DMS53 treated with DMSO at 0.1 percent for 48 hours (cell line): ENCODE measurements around the gene ARHGEF4.

Source experiments
- DNase-seq: peaks from one replicate; lab custom pipeline; 2025; ENCODE audit not compliant: unreplicated experiment; lab: John Stamatoyannopoulos, UW

Gene ARHGEF4

DNA sequence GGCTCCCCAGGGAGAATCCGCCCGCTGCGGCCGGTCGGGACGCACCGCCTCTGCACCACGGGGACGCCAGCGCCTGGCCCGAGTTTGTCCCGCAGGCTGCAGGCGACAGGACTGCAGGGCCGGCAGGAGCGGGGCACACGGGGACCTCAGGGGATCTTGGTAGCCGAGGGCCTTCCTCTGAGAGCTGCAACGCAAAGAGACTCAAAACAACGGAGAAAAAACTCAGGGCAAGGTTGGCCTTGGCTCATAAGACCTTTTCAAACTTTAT lies 79.7 kb downstream of the ARHGEF4 start:
- DNase-seq = no peak

DNA sequence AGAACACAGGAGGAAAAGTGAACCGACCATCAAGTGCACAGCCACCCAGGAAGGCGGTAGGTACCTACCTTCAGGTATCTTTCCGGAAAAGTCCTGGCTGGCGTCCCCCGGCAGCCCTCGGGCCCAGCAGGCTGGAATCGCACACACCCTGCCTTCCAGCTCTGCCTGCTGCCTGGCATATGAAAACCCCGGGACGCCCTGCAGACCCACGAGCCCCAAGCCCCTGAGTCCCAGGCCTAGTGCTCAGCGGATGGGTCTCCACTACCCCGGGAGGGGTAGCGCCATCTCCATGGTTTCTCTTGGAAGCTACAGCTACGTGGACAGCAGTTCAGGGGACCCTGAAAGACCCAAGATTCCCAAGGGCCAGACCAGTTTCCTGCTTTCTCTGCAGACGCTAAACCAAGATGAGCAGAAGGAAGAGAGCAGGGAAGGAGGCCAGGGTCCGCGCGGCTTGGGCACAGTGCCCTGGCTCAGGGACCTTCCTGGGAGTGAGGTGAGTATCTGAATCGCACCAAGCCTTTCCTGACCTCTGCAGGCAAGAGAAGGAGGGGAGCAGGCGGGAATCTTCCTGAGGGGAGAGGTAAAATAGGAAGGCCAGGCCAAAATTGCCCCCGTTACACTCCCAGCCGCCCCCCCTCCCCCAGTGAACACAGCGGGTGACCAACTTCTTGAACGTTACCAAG lies 80.4 kb downstream of the ARHGEF4 start:
- DNase-seq = no peak

DNA sequence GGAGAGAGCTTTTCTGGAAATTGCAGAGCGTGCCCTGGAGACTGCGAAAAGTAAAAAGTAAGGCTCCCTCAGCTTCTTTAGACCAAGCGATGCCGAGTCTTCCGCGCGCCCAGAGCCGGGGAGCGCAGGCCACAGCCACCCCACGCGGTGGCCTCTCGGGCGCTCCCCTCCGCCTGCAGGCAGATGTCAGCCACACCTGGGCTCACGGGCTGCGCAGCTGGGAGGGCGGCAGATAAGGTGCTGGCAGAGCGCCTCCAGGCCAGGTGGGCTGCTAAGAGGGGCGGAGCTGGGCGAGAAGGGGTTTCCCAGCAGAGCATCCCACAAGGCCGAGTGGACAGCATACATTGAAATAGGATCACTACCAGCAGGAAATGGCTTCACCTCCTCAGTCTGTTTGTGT lies 81.7 kb downstream of the ARHGEF4 start:
- no peak for DNase-seq

DNA sequence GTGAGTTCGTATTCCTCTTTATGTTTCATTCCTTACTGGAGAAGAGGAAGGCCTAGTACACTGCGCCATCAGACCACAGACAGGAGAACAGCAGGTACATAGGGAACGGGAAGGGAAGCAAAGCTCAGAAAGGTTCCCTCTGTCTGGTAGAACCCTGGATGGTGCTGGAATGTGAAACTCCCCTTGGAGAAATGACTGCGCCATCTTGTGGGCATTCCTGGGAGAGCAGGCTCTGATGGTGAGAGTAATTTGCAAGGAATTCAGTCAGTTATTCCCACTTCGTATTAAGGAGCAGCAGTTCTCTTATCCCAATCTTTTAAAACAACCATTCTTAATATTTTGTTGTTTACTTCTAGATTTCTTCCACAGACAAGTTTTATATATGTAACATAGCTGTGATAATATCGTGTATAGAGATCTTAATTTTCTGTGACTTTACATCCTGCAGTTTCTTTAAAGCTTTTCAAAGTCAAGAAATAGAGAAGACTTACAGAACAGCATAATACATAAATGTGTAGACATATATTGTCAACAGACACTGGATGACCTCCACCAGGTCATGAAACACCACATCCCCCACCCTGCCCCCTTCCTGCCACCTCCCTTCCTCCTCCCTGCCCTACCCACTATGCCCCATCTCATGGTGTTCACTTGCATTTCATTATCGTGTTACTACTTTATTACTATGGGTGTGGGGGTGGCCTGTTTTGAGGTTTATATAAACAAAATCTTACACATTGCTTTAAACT lies 83.9 kb downstream of the ARHGEF4 start:
- peak; percentile 23 for DNase-seq

DNA sequence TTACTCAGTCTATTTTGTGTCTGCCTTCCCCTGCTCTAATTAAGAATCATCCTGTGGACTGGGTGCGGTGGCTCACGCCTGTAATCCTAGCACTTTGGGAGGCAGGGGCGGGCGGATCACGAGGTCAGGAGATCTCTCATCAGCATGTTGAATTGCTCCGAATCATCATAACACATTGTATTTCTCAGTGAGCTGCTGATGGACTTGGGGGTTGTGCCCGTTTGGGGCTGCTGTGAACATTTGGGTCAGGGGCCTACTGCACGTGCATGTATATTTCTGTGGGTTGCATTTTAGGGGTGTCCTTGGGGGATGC lies 84.4 kb downstream of the ARHGEF4 start:
- DNase-seq = no peak

DNA sequence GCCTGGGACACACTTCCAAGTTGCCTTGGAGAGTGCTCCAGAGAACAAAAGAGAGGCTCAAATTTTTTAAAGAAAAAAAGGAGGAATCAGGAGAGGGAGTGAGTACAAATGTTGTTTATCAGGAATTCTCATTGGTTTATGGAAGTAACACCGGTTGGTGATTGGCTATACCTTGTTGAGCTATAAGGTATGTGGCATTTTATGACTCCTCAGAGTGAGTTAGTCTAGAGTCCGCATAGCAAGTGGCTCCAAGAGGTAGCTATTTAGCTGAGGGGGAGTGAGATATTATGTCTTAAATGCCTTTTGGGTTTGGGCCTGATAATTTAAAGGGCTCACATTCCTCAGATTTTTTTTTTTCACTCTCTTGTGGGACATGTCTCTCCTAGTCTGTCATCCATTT lies 85.7 kb downstream of the ARHGEF4 start:
- no peak for DNase-seq

DNA sequence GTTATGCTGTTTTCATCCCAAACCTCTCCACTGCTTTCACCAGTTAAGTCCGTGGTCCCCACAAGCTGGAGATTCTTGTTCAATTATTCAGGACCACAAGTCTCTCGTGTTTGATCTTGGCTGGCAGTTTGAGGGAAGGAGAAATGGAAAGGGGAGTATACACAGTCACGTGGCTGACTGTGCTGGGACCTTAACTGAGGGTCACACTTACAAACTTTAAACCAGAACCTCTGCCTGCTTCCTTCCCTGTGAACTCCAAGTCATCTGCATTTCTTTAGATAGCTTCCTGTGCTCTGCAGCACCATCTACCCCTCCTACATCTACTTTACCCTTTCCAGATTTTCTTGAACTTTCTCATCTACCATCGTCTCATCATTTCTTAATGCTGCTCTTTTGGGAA lies 91.7 kb downstream of the ARHGEF4 start:
- no peak for DNase-seq

DNA sequence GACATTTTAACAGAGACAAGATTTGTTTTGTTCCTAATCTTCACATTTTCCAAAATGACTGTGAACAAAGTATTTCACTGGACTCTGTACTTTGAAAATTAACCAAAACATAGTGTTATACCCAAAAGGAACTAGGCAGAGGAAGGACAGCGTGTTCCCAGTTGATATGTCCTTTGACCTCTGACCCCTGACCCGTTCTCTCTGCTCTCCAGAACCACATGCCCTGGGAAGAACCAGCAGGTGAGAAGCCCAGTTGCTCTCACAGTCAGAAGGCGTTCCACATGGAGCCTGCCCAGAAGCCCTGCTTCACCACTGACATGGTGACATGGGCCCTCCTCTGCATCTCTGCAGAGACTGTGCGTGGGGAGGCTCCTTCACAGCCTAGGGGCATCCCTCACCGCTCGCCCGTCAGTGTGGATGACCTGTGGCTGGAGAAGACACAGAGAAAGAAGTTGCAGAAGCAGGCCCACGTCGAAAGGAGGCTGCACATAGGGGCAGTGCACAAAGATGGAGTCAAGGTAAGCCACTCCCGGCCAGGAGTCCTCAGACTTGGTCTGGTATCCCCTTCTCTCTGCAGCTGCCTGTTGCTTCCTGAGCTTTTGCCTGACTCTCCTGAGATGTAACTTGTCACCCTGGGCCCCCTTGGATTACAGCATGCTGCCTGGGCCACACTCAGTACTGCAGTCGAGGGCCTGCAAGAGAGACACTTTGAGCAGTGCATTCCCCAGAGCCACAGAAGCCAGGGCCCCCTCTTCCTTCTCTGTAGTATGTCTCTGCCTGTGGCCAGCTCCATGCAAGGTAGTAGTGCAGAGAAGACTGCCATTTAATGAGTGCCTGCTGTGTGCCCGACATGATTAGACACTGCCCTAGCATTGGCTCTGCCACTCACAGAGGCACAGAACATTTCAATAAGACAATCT lies 94.3 kb downstream of the ARHGEF4 start:
- no peak for DNase-seq

DNA sequence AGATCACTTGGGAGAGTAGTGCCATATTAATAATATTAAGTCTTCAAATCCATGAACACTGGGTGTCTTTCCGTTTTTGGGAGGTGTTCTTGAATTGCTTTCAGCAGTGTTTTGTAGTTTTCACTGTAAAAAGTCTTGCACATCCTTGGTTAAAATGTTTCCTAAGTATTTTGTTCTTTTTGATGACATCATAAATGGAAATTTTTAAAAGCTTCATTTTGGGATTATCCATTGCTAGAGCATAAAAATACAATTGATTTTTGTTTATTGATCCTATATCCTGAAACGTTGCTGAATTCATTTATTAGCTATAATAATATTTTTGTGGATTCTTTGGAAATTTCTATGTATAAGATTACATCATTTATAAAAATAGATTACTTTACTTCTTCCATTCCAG lies 96.8 kb downstream of the ARHGEF4 start:
- no peak for DNase-seq

DNA sequence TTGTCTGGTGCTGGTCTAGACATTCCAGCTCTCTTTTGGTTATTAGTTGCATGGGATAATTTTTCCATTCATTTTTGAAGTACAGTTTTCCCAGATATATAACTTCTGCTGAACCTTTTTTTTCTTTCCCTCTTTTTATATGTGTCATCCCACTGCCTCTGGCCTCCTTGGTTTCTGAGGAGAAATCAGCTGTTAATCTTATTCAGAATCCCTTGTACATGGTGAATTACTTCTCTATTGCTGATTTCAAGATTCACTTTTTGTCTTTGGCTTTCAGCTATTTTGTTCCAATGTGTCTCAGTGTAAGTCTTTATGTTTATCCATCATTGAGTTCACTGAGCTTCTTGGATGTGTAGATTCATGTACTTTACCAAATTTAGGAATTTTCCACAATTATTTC lies 99.7 kb downstream of the ARHGEF4 start:
- DNase-seq = no peak

DNA sequence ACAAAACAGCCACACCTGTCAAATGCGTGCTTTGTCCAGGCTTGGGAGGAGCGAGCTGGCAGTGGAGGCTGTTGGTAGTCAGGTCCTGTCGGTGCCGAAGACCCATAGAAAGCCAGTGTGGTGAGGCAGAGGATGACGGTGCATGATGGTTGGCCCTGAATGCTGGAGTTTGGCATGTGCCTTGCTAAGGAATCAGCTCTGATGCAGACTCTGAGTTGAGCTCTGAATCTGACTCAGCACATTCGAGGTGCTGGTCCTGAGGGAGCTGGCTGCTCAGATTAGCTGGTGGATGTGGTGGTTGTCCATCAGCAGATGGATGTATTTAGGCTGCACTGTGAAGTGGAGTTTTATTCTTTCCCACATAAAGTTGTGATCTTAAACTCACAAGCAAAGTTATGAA lies 111.3 kb downstream of the ARHGEF4 start:
- DNase-seq = no peak

DNA sequence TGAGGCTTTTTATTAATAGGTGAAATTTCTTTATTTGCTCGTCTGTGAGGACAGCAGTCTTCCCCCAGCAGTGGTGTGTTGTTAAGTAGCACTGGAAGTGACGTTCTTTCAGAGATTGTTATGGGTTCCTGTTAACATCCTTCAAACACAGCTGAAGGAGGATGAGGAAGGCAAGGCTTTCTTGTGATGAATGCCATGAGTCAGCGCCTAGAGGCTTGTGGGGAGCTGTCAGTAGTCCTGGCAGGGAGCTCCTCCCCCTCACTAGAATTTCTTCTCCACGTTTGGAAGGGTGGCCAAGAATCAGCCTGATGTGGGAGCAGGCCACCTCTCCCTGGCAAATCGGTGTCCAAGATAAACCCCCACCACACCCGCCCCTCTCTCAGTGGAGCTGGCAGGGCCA lies 113.2 kb downstream of the ARHGEF4 start:
- no peak for DNase-seq

DNA sequence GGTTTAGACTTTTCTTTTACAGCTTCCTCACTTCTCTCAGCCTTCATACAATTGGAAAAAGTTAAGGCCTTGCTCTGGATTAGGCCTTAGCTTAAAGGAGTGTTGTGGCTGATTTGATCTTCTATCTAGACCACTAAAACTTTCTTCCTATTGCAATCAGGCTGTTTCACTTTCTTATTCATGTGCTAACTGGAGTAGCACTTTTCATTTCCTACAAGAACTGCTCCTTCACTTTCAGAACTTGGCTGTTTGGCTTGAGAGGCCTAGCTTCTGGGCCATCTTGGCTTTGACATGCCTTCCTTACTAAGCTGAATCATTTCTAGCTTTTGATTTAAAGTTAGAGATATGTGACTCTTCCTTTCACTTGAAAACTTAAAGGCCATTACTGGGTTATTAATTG lies 114.3 kb downstream of the ARHGEF4 start:
- no peak for DNase-seq

DNA sequence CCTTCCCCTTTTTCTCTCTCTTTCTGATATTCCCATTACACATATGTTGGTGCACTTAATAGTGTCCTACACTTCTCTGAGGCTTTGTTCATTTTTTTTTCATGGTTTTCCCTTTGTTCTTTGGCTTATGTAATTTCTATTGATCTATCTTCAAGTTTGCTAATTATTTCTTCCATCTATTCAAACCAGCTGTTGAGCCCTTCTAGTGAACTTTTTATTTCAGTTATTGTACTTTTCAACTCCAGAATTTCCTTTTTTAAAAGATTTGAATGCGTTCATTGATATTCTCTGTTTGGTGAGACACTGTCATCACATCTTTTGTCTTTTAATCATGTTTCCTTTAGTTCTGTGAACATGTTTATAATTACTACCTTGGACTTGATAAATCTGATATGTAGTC lies 118.2 kb downstream of the ARHGEF4 start:
- DNase-seq = no peak

DNA sequence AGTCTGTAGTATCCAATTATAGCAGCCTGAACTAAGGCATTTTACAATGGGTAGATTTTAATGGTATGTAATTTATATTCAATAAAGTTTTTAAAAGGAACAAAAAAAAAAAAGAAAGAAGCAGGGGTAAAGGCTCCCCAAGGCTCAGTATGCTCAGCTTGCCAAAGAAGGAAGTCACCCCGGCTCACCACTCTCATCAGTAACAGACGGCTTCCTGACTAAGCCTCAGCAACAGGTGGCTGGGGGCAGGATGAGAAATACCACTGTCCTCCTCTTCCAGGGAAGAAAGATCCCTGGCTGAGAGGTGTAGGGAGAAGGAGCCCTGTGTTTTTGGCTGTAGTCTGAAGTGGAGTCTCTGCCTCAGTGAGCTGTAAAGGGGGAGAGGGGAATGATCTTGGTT lies 121.2 kb downstream of the ARHGEF4 start:
- no peak for DNase-seq

DNA sequence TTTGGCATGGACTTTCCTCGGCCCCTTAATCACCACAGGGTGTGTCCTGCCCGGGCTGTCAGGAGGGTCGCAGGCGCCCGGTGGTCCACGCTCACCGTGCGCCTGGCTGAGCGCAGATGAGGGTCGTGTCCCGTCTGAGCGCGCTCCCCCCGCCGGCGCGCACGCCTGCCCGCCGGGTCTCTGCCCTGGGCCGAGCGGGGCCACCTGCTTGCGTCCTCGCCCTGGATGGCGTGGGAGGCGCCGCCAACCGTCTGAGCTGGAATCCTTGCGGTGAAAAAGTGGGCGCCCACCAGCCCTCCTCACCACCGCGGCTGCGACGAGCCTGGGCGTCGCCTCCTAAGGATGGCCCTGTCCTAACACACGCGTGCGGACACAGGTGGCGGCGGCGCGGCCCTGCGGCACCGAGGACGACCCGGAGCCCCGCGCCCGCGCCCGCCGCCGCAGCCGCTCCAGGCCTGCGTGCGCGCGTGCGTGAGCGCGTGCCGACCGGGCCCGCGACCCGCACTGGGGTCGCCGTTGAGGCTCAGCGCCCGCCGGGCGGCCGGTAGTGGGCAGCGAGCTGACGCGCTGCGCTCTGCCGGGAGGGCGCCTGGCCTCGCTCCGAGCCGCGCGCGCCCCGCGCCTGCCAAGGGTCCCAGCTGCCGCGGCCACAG lies 126.6 kb downstream of the ARHGEF4 start:
- no peak for DNase-seq

DNA sequence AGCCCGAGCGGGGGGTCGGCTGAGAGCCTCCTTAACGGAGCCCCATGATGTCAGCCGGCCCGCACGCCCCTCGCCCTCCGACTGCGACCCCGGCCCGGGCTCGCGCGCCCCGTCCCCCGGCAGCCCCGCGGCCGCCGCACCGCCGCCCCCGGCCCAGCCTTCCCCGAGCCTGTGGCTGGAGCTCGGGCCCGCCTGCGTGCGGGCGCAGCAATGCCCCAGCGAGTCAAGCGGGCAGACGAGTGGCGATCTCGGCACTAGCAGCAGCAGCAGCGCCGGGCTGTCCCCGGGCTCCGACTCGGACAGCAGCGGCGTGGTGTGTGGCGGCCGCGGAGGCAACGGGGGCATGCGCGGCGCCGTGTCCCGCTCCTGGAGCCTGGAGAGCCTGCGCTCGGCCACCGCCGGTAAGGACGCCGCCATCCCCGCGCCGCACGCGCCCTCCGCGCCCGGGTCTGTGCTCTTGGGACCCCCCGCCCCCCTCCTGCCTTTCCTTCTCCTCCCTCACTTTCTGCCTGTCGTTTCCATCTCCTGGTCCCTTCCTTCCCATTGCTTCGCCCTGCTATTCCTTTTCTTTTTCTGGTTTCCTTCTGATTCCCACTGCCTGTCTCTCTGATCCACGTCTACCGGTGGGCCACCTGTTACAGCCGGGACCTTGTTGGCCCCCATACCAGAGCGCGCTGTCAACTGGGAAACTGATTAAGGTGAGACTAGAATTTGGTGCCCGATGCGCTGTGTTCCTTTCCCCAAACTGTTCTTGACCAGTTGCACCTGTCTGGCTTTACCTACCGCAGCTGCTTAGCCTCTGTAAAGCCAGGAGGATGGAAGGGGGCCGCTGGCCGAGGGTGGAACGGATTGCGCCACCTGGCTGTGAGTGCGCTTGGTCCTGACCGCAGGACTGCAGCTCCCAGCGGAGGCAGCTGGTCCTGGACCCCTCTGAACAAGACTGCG lies 127.4 kb downstream of the ARHGEF4 start:
- no peak for DNase-seq

DNA sequence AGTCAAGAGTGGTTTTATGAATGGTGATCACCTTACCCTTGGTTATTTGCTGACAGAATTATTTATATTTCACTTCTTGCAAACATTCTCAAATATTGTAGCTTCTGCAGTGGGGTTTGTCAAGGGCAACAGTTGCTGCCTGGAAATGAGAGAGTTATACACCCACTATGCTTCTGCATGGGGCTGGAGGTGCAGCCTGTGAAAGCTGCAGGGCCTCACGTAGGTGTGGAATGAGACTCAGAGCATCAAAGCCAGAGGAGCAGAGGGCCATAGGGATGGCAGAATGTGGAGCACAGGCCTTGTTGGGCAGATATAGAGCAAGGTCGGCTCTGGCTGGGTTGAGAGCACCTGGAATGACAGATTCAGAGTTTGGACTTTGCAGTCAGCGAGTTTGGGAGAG lies 128.2 kb downstream of the ARHGEF4 start:
- DNase-seq = no peak

DNA sequence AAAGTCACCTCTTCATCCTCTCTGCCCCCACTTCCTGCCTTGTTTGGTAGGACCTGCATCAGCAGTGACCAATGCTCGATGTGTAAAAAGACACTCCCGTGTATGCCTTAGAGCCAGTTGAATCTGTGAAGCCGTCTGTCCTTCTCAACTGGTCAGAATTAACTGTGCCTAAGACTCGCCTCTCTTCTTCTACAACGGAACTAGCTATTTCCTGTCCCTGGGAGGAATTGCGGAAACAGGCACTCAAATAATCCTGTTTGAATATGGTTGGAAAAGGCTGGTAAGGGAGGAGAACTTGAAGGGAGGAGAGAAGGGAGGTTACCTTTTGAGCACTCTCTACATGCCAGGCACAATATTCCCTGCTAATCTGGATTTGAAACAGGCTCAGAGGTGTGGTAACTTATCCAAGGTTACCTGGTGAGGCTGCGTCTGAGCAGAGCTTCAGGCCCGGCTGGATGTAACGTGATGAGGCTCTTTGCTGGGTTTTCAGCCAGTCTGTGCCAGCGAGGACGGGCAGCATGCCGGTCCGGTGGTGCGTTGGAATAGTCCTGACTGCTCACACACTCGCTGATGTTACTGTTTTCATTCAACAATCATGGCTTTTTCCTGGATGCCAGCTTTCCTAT lies 129.5 kb downstream of the ARHGEF4 start:
- DNase-seq = no peak

DNA sequence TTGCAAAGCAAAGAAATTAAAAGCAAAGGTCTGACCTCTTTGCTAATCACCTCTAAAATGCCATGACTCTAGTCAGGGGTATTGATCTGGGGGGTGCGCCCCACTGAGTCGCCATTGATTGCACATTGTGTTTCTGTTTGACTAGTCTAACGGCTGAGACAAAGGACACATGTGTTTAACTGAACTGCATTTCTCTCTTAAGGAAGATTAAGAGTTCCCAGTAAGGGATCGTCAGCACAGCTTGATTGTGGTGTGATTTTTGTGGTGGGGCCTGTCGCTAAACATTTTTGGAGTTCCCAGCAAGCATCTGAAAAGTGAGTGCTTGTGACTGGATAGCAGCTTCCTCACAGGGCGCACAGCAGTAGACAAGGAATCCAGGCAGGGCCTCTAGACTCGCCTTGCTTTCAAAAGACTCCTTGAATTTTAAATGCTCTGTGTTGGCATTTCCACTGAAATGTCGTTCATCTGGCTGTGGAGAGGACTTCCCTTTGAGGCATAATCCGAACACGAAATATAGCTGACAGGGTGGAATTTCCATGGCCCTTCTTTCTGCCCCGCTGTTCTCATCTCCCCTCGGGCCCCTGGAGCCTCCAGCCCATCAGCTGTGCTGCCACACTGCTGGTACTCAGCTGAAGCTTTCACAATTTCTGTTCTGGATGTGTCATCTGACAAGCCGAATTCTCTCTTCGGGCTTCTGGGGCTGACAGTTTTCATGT lies 130.2 kb downstream of the ARHGEF4 start:
- no peak for DNase-seq
